NCI-H128 (cell line): ENCODE results near the gene SSBP4.
"Not testable (repeated sequence)": the region's sequence is repeated elsewhere in the genome, so short reads cannot be mapped to it uniquely, and the experiment has no call there.

ENCODE experiments used
- DNase-seq: peaks from one replicate; lab custom pipeline; 2025; ENCODE audit not compliant: unreplicated experiment; lab: John Stamatoyannopoulos, UW

The SSBP4 gene

DNA sequence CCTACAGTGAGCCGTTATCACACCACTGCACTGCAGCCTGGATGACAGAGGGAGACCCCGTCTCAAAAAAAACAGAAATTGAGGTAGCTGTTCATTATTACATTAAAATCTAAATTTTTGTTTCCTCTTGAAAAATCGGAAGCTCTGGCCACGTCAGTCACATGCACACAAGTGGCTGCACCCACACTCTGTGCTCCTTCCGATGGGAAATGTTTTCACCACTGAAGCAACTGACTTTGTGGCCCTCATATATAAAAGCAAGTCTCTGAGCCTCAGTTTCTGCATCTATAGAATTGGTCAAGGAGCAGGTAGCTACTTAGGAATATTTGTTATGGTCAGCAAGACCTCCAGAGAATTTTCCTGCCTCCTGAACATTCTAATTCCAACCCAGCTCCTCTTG is 26.3 kb upstream of the SSBP4 start:
- DNase-seq, result no peak

DNA sequence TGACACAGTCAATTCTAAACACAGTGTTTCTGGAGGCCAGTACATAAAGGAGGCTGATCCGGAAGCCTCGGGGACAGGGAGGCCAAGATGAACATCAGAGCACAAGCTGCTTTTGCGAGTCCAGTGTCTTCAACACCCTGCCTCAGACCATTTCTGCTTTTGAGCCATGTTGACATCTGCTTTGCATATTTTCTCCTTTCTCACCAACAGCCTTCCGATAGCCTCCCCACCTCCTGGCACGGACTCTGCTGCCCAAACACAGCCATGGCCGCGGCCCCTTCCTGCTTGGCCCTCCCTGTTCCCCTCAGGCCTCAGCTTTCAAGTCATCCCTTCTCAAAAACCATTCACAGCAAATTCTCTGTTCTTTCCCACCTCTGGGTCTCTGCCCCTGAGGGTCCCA is 25.4 kb upstream of the SSBP4 start:
- no peak for DNase-seq

DNA sequence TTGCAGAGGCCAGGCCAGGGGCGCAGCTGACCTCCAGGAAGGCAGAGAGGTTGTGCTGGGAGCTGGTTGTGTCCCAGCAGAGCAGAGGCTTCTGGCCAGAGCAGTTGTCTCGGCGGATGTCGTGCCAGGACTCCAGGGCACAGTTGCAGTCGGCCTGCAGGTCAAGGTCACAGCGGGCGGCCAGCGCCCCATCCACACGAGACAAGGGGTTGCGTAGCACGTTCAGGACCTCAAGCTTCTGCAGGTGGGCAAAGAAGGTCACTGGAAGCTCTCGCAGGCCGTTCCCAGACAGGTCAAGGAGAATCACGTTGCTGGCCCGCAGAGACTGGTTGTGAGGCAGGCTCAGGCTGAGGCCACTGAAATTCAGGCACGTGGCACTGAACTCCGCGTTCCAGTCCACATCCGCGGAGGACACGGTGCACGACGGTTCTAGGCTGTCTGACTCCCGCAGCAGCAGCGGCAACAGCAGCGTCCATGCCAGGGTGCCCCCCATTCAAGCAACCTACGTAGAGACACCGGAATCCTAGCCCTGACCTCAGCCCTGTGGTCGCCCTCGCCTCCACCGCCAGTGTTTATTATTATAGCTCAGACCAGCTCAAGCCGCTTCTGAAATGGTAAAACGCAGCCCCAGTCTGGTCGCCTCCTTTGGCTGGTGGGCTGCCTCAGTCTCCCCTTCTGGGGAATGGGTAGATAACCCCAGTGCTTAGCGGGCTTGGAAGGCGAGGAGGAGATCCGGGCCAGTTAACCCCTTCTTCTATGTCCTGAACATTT is 22.5 kb upstream of the SSBP4 start:
- DNase-seq, result no peak

DNA sequence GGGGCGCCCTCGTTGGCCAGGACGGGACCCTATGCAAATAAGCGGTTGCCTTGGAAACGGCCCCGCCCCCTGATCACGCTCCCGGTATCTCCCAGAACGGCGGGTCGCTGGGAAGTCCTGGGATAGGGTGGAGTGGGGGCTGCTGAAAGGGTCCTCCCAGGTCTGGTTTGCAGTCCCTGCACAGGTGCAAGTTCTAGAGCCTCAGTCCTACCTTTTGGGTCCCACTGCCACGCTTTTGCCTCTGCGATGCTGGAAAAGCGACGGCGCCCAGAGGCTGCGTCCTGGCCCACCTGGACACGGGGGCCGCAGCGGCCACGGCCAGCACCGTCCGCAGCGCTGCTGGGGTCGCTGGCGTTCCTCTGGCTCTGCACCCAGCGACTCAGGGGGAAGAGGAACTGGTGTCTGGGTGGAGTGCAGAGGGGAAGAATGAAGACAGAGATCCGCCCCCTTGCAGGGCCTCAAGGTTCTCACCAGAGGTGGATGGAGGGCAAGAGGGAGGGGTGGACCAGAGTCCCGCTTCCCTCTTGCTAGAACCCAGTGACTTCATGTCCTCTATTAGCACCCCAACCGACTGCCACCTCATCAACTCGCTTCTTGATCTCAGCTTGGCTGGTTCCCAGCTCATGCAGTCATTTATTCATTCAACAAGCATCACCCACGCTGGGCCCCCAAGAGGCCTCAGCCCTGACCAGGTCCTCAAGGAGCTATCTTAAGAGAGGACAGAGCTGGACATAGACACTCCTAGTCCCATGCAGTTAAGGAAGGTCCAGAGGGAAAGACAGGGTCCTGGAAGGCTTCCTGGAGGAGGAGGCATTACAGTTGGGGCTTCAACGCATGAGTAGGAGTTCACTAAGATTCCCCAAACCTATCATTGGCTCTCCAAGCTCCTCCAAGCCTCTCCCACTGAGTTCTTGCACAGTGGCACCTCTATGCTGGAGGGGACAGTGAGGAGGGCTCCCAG is 21.7 kb upstream of the SSBP4 start, which contains the start of gene LRRC25:
Gene LRRC25, minus strand, starts transcription at position 381 of the 961 bp plus-strand sequence. CDS start 659 bp downstream, outside the sequence.
- DNase-seq, result no peak

DNA sequence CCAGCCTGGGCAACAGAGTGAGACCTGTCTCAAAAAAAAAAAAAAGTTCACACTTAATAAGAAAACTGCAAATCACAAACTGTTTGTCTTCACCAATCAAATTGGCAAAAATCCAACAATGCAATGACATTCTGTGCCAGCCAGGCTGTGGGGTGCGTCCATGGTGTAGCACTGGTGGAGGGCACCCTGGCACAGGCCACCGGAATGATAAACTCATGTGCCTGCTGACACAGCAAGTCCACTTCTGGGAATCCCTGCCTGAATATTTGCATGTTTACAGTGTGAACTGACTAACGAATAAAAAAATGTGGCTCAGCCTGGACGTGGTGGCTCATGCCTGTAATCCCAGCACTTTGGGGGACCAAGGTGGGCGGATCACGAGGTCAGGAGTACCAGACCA is 20.2 kb upstream of the SSBP4 start:
- no peak for DNase-seq

DNA sequence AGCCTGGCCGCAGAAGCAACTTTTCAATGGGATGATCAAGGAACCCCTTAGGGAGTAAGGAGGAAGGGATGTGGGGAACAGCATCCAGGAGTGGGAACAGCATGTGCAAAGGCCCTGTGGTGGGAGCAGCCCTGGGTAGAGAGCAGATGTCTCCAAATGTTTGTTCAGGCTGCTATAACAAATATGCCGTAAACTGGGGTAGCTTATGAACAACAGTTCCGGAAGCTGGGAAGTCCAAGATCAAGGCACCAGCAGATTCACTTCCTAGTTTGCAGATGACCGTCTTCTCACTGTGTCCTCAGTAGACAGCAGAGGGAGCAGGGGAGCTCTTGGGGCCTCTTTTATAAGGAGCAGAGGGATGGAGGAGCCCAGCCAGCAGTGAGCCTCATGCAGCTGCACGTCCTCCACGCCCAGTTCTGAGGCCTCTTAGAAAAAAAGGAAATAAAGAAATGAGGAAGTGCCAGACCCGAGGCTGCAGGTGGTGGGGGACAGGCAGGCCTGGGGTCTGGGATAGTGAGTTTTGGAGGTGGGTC is 17.6 kb upstream of the SSBP4 start:
- no peak for DNase-seq

DNA sequence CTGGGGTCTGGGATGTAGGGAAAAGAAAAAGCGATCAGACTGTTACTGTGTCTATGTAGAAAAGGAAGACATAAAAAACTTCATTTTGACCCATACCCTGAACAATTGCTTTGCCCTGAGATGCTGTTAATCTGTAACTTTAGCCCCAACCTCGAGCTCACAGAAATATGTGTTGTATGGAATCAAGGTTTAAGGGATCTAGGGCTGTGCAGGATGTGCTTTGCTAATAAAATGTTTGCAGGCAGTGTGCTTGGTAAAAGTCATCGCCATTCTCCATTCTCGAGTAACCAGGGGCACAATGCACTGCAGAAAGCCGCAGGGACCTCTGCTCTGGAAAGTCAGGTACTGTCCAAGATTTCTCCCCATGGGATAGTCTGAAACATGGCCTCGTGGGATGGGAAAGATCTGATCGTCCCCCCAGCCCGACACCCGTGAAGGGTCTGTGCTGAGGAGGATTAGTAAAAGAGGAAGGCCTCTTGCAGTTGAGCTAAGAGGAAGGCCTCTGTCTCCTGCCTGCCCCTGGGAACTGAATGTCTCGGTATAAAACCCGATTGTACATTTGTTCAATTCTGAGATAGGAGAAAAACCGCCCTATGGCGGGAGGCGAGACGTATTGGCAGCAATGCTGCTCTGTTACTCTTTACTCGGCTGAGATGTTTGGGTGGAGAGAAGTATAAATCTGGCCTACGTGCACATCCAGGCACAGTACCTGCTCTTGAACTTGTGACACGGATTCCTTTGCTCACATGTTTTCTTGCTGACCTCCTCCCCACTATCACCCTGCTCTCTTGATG is 16.5 kb upstream of the SSBP4 start:
- DNase-seq, result not testable (repeated sequence)

DNA sequence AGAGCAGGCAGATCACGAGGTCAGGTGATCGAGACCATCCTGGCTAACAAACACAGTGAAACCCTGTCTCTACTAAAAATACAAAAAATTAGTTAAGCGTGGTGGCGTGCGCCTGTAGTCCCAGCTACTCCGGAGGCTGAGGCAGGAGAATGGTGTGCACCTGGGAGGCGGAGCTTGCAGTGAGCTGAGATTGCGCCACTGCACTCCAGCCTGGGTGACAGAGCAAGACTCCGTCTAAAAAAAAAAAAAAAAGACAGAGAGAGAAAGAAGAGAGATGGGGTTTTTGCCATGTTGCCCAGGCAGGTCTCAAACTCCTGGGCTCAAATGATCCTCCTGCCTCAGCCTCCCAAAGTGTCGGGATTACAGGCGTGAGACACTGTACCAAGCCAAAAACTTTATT is 13.4 kb upstream of the SSBP4 start:
- not testable (repeated sequence) for DNase-seq

DNA sequence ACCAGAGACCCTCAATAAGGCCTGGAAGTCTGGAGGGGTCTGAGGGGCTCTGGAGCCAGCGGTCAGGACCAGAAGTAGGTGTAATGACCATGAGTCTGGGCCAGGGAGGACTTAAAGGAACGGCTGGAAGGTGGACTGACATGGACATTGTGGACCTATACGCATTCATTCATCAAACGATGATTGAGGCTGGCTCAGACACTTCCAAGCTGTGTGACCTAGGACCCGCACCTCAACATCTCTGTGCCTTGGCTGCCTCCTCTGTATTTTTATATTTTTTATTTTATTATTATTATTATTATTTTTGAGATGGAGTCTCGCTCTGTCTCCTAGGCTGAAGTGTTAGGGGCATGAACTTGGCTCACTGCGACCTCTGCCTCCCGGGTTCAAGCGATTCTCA is 12.4 kb upstream of the SSBP4 start:
- no peak for DNase-seq

DNA sequence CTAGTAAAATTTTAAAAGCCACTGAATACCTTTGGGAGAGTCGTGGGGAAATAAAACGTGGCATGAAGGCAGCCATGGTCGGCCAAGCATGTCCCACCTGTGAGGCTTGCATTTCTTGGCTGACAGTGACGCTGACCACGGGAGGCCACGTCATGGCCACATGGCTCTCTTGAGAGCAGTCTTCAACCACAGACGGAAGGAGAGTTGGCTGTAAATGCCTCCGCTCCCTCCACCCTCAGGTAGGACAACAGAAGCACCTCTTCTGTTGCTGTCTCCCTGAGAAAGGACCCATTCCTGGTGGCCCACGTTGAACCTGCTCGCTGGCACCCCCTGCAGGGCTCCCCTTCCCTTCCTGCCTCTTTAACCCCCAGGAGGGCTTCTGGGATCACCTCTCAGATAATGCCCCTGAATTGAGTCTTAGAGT is 11.1 kb upstream of the SSBP4 start:
- DNase-seq, result no peak

DNA sequence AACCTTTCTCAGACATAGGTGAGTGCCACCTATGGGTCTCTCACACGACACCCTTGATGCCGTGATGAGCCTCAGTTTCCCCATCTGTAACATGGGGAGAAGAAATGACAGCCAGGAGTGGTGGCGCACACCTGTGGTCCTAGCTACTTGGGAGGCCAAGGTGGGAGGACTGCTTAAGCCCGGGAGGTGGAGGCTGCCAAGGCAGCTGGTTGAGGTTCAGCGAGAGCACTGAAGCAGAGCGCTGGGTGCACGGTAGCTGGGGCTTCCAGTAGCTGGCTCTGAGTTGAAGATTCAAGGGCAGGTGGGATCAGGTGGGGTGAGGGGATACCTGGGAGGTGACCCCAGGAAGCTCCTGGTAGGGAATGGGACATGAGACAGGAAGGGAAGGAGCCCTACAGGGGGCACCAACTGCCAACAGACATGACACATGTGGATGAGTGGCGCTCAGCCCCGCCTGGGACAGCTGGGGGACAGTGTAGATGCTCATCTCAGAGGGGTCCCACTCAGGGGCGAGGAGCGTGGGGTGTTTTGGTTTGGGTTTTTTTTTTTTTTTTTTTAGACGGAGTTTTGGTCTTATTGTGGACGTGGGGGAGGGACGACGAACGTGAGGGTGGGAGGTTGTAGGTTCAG is 6.5 kb upstream of the SSBP4 start:
- no peak for DNase-seq

DNA sequence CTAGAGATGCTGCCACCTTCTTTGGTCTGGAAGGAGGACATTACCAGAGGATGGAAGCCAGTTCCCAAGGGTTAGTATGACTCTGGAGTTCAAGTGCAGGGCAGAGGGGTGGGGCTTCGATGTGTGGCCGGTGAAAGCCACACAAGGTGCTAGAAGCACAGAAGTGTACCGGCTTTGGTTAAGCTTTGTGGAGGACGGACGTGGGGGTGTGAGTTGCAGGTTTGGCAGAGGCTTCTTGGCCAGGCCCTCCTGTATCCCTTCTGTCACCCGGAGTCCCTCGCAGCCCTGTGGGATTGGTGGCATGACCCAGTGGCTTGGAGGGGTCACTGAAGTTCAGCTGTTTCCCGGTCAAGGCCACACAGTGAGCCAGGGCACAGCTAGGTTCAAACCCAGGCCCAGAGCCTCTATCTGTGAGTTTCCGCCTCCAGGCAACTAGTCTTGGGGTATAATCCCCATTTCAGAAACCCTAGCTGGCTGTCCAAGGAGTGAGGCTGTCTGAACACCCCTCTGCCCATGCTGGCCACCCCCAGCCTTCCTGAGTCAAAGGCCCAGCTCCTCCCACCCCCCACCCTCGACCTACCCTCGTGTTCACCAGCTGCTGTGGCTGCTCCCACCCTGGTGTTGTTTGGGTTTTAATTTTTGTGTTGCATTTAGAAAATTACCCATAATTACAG is 4.6 kb upstream of the SSBP4 start:
- no peak for DNase-seq

DNA sequence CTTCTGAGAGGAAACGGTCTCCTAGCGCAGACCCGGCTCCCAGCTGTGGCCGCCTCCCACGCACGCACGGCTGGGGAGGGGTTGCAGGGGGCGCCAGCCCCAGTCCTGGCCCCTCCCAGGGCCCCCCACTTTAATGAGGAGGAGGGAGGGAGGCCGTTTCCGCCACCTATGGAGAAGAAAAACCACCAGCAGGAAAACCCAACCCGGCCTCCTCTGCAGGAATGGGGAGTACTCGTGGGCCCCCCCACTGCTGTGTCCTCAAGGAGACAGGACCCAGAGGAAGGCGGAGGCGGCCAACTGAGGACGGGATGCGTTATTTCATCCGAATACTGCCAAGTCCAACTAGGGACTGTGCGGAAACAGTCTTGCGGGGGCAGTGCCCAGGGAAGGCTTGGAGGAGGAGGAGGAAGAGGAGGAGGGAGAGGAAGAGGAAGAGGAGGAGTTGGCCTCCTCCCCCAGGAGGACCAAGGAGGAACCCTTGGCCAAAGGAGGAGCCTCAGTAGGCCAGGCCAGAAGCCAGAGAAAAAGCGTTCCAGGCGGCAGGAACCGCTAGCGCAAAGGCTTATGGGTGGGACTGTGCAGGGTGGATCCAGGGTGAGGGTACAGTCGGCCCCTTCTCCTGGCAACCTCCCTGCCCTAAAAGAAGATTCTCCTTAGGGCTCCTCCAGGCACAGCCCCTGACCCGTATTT is 3.9 kb upstream of the SSBP4 start:
- no peak for DNase-seq

DNA sequence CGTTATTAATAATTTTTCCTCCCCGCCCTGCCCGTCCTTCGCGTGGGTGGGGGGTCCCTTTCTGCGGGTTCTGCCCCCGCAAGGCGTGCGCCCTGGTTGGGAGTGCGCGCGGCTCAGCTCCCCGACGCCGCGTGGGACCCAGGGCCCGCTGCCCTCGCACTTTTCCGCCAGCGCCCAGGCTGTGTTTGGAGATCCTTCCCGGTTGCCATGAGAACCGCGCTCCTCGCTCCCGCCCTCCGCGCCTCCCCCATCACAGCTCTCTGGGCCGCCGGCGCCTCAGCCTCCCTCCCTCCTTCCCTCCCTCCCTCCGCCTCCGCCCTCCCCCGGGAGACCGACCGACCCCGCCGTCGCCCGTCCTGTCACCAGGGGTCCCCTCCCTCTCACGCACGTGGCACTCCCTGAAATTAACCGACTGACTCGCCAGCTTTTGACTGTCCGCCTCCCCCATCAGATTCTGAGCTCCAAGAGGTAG is 2.4 kb upstream of the SSBP4 start:
- DNase-seq, result no peak

DNA sequence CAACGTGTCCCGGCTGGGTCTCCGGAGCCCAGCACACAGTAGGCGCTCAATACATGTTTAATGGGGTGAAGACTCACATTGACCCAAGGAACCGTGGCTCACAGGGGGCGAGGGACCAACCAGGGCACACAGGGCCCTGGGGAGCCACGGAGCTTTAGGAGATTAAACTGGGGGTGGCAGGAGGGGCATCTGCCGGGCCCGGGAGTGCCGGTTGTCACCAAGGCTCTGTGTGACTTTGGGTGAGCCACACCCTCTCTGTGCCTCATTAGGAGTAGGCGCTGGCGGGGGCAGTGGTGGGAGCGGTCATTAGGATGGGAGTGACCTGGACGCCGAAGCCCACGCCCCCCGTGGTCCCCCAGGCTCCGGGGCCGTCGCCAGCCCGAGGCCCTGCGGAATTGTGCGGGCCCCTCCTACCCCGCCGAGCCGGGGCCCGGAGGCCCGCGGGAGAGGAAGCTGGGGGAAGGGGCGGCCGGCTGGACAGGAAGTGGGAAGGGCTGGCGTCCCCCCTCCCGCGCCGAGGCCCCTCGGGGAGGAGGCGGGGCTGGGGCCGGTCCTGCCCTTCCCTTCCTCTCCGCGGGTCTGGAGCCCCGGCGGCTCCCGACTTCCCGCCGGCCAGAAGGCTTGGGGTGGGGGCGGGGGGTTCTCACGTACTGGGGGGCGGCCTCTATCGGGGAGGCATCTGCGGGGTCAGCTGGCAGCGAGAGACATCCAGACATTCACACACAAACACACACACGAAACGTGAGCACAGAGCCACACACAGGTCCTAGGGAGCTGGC is 1.8 kb upstream of the SSBP4 start:
- DNase-seq, result no peak

DNA sequence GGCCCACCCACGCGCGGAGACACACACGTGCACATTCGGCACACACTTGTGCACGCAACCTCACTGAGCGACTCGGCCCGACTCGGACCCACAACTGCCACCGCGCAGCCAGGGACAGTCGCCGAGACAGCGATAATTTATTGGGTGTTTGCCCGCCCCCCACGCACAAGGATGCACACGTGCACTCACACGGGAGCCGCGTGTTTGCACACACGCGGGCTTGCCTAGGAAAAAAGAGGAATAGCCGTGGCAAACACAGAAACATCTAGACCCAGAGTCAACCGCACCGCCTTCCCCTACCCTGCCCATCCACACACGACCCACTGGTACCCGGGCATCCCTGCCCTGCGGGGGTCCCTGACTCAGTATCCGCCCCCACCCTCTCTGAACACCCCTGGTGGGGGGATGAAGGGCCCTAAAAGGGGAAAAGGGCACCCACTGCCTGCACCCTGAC is 1.1 kb upstream of the SSBP4 start:
- DNase-seq, result no peak

DNA sequence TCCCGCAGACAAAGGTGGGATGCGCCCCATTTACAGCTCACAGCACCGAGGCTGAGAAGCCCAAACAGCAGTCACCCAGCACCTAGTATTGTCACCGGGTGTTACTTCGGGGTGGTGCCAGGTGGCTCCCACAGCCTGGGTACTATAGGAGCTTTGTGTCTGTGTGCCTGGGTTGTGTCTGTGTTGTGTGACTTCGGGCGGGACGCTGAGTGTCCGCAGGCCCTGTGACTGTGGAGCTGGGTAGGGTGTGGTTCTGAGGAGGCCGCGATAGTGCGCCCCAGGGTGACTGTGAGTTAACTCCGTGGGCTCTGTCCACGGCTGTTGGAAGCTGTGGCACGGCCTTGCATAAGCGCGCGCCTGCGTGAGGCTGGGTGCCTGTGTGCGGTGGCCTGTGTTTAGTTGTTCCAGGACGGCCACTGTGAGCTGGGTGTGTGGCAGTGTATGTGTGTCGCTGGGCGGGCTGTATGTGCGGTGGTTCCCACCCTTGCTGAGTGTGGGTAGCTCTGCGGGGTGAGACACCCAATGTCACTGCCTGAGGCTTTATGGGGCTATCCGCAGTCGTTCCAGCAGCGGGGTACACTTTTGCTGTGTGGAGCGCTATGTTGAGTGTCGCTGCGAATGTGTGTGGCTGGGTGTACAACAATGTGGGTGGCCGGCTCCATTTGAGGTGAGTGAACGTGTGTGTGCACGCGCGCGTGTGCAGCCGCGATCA is 559 bp upstream of the SSBP4 start:
- no peak for DNase-seq
